HG03103 (cell line): Measurements from ENCODE around the gene RCOR1.
"Not testable (repeated sequence)": the region's sequence is repeated elsewhere in the genome, so short reads cannot be mapped to it uniquely, and the experiment has no call there.

ENCODE experiments used
- ATAC-seq: cut with Tn5 transposase; IDR thresholded peaks from one replicate; pipeline ENCODE4 v1.9.1; 2021; ENCODE audit warnings: low read depth; ENCODE audit not compliant: unreplicated experiment

Gene RCOR1

DNA sequence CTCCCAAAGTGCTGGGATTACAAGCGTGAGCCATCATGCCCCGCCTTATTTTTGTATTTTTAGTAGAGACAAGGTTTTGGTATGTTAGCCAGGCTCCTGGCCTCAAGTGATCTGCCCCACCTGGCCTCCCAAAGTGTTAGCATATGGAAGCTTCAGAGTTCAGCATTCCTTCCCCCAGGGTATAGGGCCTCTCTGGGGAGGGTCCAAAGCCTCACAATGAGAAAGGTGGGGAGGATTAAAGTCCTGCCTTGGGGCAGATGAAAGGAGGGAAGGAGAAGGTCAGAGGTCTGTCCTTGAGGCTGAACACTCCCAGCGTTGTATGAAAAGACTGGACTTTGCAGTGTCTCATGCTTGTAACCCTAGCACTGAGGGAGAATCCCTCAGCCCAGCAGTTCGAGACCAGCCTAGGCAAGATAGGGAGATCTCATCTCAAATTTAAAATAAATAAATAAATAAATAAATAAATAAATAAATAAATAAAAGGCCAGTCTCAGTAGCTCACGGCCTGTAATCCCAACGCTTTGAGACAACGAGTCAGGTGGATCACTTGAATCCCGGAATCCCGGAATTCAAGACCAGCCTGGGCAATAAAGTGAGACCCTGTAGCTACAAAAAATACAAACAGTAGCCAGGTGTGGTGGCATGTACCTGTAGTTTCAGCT, 22.0 kb upstream of the RCOR1 start:
- ATAC-seq = no peak

DNA sequence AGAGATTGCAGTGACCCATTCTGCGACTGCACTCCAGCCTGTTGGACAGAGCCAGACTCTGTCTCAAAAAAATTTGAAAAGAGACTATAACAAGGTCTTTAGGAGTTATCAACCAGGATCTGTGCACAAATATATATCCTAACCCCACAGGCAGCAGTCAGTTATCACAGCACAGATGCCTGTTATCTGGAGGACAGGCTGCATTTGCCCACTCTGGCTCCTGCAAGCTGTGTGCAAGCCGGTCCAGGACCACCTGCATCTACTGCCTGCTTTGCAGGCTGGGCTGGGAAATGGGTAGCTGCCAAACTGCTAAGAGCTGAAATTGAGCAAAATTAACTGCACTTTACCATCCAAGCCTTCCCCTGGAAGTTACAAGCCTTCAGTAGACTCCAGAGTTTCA, 21.4 kb upstream of the RCOR1 start:
- no peak for ATAC-seq

DNA sequence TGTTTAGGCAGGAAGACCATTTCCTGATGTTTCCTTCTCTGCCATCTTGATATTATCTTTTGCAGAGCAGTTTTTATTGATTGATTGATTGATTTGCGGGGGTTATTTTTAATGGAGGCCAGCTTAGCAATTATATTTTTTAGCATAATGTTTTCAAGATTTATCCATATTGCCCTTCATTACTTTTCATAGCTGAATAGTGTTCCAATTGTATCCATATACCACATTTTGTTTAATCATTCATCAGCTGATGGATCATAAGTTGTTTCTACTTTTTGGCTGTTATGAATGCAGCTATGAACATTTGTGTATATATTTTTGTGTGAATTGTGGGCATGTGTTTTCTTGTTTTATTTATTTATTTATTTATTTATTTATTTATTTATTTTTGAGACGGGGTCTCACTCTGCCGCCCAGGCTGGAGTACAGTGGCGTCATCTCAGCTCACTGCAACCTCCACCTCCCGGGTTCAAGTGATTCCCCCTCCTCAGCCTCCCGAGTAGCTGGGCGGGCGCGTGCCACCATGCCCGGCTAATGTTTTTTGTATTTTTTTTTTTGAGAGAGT, 20.9 kb upstream of the RCOR1 start:
- ATAC-seq = no peak

DNA sequence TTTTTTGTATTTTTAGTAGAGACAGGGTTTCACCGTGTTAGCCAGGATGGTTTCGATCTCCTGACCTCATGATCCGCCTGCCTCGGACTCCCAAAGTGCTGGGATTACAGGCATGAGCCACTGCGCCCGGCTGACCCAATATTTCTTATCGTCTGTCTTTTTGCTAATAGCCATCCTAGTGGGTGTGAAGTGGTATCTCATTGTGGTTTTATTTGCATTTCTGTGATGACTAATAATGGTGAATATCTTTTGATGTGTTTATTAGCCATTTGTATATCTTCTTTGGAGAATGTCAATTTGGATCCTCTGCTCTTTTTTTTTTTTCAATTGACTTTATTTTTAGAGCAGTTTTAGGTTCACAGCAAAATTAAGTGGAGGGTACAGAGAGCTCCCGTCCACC, 19.3 kb upstream of the RCOR1 start:
- not testable (repeated sequence) for ATAC-seq

DNA sequence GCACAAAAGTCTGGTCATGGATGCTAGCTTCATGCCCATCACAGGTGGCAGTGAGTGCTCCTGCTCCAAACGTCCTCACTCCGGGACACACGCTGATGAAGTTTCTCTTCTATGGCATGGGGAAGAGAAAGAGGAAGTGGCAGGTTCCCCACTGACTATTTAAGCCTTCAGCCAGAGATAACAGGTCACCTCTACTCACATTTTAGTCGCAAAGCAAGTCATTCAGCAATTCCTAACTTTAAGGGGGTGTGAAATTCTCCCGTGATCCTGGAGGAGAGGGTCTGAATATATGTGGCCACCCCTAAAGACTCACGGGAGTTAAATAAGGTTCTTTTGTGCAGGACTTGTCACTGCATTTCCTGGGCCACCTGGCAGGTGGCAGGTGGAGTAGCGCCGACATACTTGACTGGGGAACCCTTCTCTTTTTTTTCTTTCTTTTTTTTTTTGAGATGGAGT, 18.8 kb upstream of the RCOR1 start:
- no peak for ATAC-seq

DNA sequence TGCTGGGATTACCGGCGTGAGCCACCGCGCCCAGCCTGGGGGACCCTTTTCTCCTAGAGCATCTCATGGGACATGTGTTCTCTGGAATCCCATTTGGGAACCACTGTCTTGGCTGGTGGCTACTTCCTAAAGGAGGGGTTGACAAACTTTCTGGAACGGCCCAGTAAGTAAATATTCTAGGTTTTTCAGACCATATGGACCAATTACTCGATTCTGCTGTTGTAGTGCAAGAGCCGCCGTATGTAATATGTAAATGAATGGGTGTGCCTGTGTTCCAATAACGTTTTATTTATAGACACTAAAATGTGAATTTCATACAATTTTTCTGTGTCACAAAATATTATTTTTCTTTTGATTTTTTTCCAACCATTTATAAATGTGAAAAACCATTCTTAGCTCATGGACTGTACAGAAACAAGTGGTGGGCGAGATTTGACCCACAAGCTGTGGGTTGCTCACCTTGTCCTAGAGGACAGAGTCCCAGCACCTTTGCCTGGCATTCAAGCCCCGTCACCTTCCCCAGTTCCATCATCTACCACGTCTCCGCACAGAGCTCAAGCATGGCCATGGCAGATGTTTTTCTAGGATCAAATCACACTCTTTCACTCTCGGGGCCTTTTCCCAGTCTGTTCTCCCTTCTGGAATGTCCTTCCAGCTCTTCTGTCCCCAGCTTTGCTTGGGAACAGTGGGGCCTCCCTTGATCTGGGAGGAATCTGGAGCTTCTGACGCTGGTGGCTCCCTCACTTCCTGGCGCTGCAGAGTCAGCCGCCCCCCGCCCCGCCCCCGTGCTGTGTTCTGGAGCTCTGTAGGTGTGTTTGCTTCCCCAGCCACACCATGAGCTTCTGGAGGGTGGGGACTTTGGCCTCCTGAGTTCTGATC, 17.9 kb upstream of the RCOR1 start:
- ATAC-seq = no peak

DNA sequence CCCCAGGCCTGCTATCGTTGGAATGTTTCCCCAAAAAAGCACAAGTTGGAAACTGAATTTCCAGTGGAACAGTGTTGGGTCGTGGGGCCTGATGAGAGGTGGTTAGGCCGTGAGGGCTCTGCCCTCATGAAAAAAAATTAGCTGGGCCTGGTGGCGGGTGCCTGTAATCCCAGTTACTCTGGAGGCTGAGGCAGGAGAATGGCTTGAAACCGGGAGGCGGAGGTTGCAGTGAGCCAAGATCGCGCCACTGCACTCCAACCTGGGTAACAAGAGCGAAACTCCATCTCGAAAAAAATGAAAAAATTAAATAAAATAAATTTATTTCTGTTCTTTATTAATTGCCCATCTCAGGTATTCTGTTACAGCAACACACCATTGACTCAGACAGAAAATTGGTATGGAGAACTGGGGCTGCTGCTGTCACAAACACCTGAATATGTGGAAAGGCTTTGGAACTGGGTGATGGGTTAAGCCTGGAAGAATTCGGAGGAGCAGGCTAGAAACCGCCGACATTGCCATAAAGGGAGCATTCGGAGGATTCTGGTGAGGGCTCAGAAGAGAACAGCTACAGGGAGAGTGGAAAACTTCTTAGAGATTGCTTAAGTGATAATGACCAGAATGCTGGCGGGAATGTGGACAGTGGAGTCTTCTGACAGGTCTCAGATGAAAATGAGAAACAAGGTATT, 17.1 kb upstream of the RCOR1 start:
- ATAC-seq = no peak

DNA sequence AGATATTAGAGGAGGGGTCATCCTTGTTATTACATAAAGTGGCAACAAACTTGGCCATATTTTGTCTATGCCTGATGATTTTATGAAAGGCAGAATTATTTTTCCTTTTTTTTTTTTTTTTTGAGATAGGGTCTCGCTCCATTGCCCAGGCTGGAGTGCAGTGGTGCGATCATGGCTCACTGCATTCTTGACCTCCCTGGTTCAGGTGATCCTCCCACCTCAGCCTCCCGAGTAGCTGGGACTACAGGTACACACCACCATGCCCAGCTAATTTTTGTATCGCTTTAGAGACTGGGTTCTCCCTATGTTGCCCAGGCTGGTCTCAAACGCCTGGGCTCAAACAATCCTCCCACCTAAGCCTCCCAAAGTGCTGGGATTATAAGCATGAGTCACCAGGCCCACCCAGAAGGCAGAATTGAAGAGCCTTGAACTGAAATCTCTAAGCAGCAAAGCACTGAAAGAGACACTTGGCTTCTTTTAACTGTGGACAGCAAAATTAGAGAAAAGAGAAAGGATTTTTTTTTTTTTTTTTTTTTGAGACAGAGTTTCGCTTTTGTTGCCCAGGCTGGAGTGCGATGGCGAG, 16.5 kb upstream of the RCOR1 start:
- not testable (repeated sequence) for ATAC-seq

DNA sequence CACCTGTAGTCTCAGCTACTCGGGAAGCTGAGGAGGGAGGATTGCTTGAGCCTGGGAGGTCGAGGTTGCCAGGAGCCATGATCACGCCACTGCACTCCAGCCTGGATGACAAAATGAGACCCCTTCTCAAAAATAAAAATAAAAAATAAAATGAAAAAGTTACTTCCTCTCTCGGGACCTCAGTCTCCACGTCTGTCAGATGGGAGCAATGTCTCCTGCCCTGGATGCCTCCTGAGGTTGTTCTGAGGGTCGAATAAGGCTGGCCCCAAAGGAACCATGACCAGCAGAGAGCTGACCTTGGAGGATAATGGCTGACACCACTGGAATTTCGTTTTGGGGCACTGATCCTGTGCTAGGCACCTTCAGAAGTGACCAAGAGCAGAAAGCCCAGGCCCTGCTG, 13.6 kb upstream of the RCOR1 start:
- ATAC-seq = no peak

DNA sequence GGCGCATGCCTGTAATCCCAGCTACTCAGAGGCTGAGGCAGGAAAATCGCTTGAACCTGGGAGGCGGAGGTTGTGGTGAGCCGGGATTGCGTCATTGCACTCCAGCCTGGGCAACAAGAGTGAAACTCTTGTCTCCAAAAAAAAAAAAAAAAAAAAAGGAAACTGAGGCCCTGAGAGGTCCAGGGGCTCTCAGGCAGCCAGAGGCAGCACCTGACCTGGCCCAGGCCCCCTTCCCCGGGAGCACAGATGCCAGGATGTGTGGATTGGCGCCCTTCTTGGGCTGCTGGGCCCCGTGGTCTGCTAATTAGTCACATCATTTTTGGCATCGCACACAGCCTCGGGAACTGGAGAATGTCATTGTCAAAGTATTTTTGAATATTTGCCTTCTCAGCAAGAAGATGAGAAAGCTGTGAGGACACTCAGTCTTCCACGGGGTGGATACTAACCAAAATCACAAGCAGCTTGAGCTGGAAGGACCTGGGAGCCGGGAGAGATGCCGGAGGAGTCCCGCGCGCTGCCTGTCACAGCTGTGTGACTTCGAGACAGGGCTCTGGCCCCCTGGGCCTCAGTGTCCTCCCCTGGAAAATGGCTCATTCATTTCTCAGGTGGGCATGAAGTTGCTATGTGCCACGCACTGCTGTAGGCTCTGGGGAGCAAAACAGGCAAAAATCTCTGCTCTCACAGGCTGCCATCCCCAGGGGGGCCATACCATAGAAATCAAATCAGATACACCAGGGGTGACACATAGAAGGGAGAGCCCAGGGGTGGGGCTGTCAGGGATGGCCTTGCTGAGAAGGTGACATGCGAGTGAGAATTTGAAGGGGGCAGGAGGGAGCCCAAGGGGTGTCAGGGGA, 12.5 kb upstream of the RCOR1 start:
- no peak for ATAC-seq

DNA sequence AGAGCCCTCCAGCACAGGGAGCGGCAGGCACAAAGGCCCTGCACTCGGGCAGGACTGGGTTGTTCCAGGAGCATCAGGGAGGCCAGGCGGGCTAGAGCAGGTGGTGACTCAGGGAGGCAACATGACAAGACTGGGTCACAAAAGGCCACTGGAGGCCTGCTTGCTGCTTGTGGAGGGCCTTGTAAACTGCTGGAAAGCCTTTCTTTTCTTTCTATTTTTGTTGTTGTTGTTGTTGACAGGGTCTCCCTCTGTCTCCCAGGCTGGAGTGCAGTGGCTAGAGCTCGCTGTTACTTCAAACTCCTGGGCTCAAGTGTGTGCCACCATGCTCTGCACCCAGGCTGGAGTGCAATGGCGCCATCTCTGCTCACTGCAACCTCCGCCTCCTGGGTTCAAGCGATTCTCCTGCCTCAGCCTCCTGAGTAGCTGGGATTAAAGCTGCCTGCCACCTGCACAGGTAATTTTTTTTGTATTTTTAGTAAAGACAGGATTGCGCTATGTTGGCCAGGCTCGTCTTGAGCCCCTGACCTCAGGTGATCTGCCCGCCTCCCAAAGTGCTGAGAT, 11.8 kb upstream of the RCOR1 start:
- no peak for ATAC-seq

DNA sequence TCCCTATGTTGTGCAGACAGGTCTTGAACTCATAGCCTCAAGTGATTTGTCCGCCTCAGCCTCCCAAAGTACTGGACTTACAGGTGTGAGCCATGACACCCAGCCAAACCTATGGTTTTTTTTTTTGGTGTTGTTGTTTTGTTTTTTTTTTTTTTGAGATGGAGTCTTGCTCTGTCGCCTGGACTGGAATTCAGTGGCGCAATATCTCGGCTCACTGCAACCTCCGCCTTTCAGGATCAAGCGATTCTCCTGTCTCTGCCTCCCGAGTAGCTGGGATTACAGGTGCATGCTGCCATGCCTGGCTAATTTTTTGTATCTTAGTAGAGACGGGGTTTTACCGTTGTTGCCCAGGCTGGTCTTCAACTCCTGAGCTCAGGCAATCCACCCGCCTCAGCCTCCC, 11.3 kb upstream of the RCOR1 start:
- no peak for ATAC-seq

DNA sequence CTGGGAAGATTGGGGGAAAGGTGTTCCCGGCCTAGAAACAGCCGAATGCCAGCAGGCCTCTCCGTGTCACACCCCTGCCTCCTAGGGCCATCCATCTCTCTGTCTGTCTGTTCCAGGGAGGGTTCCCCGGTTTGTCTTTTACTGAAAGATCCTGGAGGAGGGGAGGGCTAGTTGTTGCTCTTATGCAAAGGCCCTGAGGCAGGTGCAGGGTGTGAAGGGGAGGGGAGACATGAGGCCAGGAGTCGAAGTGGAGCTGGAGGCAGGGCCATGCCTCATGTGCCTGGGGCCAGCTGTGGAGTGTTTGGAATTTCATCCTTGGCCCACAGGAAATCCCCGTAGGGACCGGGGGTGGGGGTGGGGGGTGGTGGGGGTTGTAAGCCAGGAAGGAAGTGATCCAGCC, 8.7 kb upstream of the RCOR1 start:
- no peak for ATAC-seq

DNA sequence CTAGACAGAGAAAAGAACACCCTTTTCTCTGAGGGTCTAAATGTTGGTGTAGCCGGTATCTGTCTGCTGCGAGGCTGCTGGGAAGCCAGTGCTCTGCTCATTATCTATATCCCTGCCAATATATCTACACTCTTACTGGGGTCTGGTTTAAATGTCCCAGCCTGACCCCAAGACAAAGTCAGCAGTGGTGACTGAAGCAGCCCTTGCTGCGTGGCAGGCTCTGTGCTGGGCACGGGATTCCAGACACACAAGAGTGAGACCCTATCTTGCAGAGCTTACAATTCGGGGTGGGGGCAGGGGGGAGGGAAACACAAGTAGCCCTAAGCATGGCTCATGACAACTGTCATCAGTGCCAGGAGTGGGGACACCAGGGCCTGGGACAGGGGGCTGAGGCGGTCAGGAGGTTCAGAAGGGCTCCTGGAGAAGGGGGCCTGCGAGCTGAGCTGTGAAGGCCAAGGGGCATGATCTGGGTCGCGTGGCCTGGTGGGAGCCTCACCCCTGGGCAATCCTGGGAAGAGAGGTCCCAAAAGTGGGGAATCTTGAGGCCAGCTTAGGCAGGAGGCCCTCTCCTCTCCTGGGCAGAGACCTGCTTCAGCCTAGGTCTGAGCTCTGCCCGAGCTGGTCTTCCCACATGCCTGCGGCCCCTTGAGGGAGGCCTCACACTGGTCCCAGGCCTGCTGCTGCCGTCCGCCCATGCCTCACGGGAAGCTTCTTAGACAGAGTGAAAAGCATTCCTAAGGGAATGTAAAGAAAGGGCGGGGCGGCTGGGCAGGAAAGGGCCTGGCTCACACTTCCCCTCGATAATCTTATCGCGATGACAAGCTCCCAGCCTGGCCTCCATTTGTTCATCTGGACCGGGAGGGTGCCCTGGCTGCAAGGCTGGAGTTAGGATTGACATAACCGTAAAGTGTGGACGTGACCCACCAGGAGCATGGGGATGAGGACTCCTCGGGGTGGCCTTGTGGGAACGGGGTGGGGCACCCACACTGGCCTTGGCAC, 7.3 kb upstream of the RCOR1 start:
- ATAC-seq = no peak

DNA sequence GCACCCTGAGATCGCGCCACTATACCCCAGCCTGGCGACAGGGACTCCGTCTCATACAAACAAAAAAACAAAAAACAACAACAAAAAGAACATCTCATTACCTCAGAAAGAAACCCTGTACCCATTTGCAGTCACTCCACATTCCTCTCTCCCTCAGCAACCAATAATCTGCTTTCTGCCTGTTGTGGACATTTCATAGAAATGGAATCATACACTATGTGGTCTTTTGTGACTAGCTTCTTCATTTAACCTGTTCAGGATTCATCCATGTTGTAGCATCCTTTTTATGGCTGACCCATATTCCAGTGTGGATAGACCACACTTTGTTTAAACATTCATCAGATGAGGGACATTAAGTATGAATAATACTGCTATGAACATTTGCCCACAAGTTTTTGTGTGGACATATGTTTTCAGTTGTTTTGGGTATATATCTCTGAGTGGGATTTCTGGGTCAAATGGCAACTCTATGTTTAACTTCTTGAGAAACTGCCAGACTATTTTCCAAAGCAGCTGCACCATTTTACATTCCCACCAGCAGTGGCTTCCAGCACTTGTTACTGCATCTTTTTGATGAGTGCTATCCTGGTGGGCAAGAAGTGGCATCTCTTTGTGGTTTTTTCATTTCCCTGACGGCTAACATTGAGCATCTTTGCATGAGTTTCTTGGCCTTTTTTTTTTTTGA, 5.9 kb upstream of the RCOR1 start:
- no peak for ATAC-seq

DNA sequence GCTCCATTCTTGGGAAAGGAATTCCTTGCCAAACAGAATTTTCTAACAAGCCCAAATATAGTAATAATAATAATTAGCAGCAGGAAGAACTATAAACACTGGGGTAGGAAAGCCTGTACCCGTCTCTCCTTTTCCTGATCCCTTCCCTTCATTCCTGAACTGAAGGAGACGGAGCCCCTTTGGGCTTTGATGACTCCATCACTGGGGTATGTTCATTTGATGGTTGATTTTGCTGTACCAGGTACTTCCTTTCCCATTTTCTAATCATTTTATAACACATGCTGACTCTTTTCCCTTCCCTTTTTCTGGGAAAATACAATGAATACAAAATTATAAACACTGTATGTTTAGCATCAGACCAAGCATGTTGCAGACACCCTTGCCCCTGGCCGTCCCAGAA, 3.6 kb upstream of the RCOR1 start:
- ATAC-seq = no peak

DNA sequence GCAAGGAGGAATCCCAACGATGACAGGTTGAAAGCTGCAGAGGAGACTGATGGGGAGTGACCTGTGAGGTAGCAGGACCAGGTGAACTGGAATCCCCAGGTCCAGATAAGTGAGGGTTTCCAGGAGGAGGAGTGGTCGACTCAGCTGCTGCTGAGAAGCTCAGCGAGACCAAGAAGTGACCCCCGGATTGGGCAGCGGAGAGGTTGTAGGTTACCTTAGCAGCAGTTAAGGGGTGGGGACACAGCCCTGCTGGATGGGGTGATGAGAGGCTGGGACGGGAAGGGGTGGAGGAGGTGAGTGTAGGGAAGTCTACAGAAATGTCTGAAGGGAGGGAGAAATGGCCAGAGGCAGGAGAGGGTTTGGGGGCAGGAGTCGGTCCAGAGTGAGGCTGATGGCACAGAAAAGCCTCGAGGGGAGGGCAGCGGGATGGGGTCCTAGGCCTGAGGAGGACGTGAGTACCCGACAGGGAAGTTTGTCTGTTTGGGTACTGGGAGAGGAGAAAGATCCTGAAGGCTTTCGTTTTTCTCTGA, 2.6 kb upstream of the RCOR1 start:
- ATAC-seq = no peak

DNA sequence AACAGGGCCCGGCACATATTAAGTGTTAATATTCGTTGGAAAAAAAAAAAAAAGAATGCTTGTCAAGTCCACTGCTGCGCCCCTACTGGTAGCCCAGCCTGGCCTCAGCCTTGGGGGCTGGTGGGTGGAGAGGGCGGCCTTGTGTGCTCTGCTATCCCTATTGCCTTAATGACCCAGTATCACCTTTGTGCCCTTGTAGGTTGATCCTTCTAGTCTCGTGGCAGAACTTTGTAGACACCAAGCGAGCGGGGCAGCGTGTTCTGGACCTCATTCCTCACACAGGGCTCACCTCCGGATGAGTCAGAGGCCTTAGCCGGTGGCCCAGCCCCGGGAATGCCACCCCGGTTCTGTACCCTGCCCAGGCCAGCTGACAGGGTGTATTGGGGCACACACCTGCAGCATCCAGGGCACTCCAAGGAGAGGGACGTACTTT, 1.8 kb upstream of the RCOR1 start:
- no peak for ATAC-seq
